T-helper 1 cell (primary cell): ENCODE results near the gene LNX1.

Experiments used
- DNase-seq, 5 donors: peaks; one replicate each; pipeline ENCODE4 v3.0.0-alpha.2; 2012 to 2020

The LNX1 gene

GRCh38 chr4:53598901-53599300 is 7.6 kb upstream of the LNX1 start:
- DNase-seq: no peak

- no peak for DNase-seq
These were observed 7.2 kb upstream of the LNX1 start for GRCh38 chr4:53598483-53598882.

- DNase-seq: no peak
These were observed 5.6 kb upstream of the LNX1 start for GRCh38 chr4:53596901-53597300.

- no peak for DNase-seq
These were observed 4.5 kb upstream of the LNX1 start for GRCh38 chr4:53595834-53596233.

GRCh38 chr4:53595204-53595603 is 3.9 kb upstream of the LNX1 start:
- DNase-seq: no peak

GRCh38 chr4:53593765-53594164 is 2.5 kb upstream of the LNX1 start:
- DNase-seq: no peak

- no peak for DNase-seq
These were observed 1.6 kb upstream of the LNX1 start for GRCh38 chr4:53592686-53593501.

- no peak for DNase-seq
These were observed 836 bp upstream of the LNX1 start for GRCh38 chr4:53592122-53592521.

- no peak for DNase-seq
These were observed 1.1 kb downstream of the LNX1 start for GRCh38 chr4:53590187-53590586.

- DNase-seq: no peak
These were observed 1.8 kb downstream of the LNX1 start for GRCh38 chr4:53589511-53589910.

GRCh38 chr4:53587135-53587534 is 4.2 kb downstream of the LNX1 start:
- DNase-seq: no peak

- no peak for DNase-seq
These were observed 5.0 kb downstream of the LNX1 start for GRCh38 chr4:53586121-53586816.

- DNase-seq: no peak
These were observed 6.6 kb downstream of the LNX1 start for GRCh38 chr4:53584658-53585057.

GRCh38 chr4:53583513-53583912 is 7.8 kb downstream of the LNX1 start:
- no peak for DNase-seq

- no peak for DNase-seq
These were observed 9.1 kb downstream of the LNX1 start for GRCh38 chr4:53582194-53582593.

- DNase-seq: no peak
These were observed 11.0 kb downstream of the LNX1 start for GRCh38 chr4:53580274-53580673.

- DNase-seq: no peak
These were observed 11.5 kb downstream of the LNX1 start for GRCh38 chr4:53579826-53580225.

- no peak for DNase-seq
These were observed 14.5 kb downstream of the LNX1 start for GRCh38 chr4:53576676-53577372.

GRCh38 chr4:53576071-53576617 is 15.1 kb downstream of the LNX1 start:
- no peak for DNase-seq

- DNase-seq: no peak
These were observed 15.7 kb downstream of the LNX1 start for GRCh38 chr4:53575552-53575951.

- DNase-seq: no peak
These were observed 16.8 kb downstream of the LNX1 start for GRCh38 chr4:53574528-53574927.

GRCh38 chr4:53573696-53574095 is 17.6 kb downstream of the LNX1 start:
- no peak for DNase-seq

GRCh38 chr4:53572600-53572994 is 18.7 kb downstream of the LNX1 start:
- no peak for DNase-seq
